Measurements from ENCODE around the gene KIR3DL3. TPM values are rescaled to one million over a fixed set of nuclear protein-coding genes. Genes with fewer than 3 reads are reported as not detected.
"Not testable (repeated sequence)": the region's sequence is repeated elsewhere in the genome, so short reads cannot be mapped to it uniquely, and the experiment has no call there.

Gene KIR3DL3
- total RNA-seq, 1 donor from 2014 or later: not detected

DNA sequence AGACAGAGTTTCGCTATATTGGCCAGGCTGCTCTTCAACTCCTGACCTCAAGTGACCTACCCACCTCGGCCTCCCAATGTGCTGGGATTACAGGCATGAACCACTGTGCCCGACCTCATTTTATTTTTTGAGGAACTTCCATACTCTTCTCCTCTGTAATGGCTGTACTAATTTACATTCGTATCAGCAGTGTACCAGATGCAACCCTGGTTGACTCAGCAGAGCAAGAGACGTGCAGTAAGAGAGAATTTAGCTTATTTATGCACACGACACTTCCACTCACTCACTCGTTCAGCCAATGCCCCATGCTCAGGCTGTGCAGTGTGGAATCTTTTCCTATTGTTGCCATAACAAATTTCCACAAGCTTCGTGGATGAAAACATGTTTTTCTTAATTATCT, 6.9 kb downstream of the KIR3DL3 start:
- DNase-seq: no peak

DNA sequence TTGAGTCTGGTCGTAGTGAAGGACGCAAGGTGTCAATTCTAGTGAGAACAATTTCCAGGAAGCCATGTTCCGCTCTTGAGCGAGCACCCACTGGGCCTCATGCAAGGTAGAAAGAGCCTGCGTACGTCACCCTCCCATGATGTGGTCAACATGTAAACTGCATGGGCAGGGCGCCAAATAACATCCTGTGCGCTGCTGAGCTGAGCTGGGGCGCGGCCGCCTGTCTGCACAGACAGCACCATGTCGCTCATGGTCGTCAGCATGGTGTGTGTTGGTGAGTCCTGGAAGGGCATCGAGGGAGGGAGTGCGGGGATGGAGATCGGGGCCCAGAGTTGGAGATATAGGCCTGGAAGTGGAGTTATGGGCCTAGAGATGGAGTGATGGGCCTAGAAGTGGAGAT, 14.1 kb downstream of the KIR3DL3 start, which contains the start of gene KIR2DL3:
Gene KIR2DL3, plus strand, starts transcription at position 208 of the 400 bp plus-strand sequence. Its CDS starts 33 bp downstream, at position 241.
- DNase-seq: not testable (repeated sequence)

DNA sequence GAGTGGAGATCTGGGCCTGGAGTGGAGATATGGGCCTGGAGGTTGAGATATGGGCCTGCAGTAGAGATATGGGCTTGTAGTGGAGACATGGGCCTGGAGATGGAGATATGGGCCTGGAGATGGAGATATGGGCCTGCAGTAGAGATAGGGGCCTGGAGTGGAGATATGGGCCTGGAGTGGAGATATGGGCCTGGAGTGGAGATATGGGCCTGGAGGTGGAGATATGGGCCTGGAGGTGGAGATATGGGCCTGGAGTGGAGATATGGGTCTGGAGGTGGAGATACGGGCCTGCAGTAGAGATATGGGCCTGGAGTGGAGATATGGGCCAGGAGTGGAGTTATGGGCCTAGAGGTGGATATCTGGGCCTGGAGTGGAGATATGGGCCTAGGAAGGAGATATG, 14.5 kb downstream of the KIR3DL3 start:
- DNase-seq: no peak

DNA sequence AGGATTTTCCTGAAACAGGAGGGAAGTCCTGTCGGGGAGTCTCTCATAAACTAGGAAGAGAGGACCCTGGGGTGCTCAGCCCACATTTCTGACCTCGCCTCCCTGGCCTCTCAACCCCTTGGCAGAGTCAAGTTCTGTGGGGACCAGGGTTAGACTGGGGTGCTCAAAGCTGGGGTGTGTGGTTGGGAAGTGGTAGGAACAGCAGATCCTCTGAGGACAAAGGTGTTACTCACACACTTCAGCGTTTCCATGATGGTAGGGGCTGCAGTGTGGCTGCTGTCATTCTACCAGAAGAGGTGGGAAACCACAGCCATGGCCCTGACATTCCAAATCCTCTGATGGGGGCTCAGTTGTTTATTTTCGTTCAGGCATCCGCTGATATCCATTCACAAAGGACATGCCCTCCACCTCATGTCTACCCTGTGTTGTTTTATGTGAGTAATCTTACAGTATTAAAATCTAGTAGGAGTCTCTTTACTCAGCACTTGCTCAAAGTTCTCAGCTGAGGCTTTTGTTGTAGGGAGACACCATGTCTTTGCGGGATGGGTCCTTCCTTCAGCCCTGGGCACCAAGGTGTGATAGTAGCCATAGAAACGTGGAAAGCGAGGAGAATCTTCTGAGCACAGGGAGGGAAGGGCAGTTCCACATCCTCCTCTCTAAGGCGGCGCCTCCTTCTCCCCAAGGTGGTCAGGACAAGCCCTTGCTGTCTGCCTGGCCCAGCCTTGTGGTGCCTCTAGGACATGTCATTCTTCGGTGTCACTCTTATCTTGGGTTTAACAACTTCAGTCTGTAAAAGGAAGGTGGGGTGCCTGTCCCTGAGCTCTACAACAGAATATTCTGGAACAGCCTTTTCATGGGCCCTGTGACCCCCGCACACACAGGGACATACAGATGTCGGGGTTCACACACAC, 15.6 kb downstream of the KIR3DL3 start:
- no peak for DNase-seq

DNA sequence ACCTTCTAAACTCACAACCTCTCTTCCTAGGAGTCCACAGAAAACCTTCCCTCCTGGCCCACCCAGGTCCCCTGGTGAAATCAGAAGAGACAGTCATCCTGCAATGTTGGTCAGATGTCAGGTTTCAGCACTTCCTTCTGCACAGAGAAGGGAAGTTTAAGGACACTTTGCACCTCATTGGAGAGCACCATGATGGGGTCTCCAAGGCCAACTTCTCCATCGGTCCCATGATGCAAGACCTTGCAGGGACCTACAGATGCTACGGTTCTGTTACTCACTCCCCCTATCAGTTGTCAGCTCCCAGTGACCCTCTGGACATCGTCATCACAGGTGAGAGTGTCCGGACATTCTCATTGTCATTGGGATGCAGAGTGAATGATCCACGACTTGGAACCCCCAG, 17.7 kb downstream of the KIR3DL3 start:
- DNase-seq: not testable (repeated sequence)

DNA sequence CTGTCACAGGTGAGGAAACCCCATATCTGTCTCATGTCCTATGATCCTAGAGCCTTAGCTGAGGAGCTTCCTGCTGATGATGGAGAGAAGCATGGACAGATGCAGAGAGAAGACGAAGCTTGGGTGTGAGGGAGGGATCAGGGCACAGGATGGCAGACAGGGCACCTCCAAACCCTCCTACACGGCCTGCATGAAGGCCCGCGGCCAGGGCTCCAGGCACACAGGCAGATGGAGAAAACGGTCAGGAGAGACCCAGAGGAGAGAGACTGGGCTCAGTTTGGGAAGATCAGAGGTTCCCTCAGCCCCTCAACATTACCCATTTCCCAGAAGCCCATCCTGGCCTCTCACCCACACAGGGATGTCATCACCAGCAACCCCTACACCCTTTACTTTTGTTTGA, 19.8 kb downstream of the KIR3DL3 start:
- not testable (repeated sequence) for DNase-seq

DNA sequence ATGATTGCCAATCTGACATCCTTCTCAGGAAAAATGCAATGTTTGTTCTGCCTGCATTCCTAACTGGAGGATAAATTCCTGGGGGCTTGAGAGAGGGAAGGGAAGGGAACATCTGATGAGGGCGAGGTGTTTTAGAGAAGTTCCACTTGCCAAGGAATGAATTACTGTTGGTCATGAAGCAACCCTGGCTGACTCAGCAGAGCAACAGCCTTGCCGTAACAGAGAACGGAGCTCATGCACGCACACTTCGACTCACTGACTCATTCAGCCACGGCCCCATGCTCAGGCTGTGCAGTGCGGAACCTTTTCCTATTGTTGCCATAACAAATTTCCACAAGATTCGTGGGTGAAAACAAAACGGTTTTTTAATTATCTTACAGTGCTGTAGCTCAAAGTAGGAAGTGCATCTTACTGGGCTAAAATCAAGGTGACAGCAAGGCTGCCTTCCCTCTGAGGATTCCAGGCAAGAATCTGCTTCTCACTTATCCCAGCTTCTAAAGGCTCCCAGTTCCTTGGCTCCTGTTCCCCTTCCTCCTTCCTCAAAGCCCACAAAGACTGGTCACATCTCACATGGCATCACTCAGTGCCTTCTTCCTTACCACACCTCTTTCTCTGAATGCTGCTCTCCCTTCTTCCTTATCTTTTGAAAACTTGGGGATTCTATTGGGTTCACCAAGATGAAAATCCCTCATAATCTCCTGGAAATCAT, 23.5 kb downstream of the KIR3DL3 start:
- DNase-seq: not testable (repeated sequence)

DNA sequence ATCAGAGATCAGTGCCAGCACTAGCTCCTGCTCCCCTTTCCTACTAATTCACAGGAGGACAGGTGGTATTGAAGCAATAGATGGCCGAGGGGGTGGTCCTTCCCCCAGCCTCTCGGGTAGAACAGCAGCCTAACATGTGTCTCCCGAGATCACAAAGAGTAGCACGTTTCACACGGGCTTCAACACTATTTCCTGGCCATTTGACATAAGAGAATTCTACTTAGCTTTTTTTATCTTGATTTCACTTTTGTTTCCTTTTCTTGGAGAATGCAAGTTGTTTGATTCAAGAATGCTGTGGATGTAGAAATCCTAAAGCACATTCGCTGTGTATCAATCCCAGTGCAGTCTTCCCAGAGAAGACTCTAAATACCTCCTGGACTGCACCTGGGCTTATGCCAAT, 26.0 kb downstream of the KIR3DL3 start:
- DNase-seq: not testable (repeated sequence)

DNA sequence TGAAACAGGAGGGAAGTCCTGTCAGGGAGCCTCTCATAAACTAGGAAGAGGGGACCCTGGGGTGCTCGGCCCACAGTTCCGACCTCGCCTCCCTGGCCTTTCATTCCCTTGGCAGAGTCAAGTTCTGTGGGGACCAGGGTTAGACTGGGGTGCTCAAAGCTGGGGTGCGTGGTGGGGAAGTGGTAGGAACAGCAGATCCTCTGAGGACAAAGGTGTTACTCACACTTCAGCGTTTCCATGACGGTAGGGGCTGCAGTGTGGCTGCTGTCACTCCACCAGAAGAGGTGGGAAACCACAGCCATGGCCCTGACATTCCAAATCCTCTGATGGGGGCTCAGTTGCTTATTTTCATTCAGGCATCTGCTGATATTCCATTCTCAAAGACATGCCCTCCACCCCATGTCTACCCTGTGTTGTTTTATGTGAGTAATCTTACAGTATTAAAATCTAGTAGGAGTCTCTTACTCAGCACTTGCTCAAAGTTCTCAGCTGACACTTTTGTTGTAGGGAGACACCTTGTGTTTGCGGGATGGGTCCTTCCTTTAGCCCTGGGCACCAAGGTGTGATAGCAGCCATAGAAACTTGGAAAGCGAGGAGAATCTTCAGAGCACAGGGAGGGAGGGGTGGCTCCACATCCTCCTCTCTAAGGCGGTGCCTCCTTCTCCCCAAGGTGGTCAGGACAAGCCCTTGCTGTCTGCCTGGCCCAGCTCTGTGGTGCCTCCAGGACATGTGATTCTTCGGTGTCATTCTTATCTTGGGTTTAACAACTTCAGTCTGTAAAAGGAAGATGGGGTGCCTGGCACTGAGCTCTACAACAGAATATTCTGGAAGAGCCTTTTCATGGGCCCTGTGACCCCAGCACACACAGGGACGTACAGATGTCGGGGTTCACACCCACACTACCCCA, 32.2 kb downstream of the KIR3DL3 start:
- DNase-seq: not testable (repeated sequence)

DNA sequence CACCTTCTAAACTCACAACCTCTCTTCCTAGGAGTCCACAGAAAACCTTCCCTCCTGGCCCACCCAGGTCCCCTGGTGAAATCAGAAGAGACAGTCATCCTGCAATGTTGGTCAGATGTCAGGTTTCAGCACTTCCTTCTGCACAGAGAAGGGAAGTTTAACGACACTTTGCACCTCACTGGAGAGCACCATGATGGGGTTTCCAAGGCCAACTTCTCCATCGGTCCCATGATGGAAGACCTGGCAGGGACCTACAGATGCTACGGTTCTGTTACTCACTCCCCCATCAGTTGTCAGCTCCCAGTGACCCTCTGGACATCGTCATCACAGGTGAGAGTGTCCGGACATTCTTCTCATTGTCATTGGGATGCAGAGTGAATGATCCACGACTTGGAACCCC, 34.3 kb downstream of the KIR3DL3 start:
- not testable (repeated sequence) for DNase-seq

DNA sequence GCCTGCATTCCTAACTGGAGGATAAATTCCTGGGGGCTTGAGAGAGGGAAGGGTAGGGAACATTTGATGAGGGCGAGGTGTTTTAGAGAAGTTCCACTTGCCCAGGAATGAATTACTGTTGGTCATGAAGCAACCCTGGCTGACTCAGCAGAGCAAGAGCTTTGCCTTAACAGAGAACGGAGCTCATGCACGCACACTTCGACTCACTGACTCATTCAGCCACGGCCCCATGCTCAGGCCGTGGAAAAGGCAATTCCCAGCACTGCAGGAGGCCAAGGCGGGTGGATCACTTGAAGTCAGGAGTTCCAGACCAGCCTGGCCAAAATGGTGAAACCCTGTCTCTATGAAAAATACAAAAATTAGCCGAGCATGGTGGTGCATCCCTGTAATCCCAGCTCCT, 40.0 kb downstream of the KIR3DL3 start:
- not testable (repeated sequence) for DNase-seq

DNA sequence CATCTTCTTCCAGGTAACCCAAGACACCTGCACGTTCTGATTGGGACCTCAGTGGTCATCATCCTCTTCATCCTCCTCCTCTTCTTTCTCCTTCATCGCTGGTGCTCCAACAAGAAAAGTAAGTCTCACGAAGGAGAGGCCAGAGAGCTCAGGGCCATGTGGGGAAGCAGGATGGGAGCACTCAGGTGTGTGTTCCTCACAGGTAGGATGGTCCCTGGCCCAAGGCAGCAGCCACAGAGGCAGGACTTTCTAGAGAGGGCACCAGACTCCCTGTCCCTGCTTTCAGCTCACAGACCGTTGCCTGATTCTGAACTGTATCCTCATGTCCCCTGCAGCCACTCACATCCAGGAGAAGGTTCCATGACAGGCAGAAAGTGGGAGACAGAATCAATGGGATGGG, 42.2 kb downstream of the KIR3DL3 start:
- DNase-seq: not testable (repeated sequence)

DNA sequence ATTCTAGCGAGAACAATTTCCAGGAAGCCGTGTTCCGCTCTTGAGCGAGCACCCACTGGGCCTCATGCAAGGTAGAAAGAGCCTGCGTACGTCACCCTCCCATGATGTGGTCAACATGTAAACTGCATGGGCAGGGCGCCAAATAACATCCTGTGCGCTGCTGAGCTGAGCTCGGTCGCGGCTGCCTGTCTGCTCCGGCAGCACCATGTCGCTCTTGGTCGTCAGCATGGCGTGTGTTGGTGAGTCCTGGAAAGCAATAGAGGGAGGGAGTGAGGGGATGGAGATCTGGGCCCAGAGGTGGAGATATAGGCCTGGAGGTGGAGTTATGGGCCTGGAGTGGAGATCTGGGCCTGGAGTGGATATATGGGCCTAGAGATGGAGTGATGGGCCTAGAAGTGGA, 45.4 kb downstream of the KIR3DL3 start, which contains the start of gene KIR2DL1:
Gene KIR2DL1, plus strand, starts transcription at position 148 of the 400 bp plus-strand sequence. Its CDS starts 58 bp downstream, at position 206.
- not testable (repeated sequence) for DNase-seq

DNA sequence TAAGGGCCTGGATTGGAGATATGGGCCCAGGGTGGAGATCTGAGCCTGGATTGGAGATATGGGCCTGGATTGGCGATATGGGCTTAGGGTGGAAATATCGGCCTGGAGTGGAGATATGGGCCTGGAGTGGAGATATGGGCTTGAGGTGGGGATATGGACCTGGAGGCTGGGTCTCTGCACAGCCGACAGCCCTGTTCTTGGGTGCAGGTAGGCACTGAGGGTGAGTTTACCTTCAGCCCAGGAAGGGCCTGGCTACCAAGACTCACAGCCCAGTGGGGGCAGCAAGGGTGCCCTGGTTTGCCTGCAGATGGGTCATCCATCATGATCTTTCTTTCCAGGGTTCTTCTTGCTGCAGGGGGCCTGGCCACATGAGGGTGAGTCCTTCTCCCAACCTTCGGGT, 46.3 kb downstream of the KIR3DL3 start:
- DNase-seq: not testable (repeated sequence)

DNA sequence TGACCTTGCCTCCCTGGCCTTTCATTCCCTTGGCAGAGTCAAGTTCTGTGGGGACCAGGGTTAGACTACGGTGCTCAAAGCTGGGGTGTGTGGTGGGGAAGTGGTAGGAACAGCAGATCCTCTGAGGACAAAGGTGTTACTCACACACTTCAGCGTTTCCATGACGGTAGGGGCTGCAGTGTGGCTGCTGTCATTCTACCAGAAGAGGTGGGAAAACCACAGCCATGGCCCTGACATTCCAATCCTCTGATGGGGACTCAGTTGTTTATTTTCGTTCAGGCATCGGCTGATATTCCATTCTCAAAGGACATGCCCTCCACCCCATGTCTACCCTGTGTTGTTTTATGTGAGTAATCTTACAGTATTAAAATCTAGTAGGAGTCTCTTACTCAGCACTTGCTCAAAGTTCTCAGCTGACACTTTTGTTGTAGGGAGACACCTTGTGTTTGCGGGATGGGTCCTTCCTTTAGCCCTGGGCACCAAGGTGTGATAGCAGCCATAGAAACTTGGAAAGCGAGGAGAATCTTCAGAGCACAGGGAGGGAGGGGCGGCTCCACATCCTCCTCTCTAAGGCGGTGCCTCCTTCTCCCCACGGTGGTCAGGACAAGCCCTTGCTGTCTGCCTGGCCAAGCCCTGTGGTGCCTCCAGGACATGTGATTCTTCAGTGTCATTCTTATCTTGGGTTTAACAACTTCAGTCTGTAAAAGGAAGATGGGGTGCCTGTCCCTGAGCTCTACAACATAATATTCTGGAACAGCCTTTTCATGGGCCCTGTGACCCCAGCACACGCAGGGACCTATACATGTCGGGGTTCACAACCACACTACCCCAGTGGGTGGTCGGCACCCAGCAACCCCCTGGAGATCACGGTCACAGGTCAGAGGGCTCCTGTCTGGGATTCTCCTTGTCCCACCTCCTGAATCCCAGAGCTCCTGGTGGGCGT, 47.0 kb downstream of the KIR3DL3 start:
- DNase-seq: not testable (repeated sequence)

DNA sequence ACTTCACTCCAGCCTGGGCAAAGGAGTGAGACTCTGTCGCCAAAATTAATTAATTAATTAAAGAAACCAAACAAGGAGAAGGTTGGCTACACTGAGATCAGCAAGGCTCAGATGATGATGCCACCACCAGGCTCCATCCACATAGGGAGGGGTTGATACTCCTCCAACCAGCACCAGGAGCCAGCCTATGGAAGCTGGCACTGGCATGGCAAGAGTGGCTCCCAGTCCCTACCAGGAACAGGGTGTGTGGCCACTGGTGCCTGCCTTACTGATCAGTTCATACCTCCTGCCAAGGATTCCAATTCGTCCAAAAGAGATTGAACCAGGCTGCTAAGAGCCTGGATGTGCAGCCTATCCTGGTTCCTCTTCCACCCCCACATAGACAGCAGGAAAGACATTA, 48.4 kb downstream of the KIR3DL3 start:
- DNase-seq: not testable (repeated sequence)

DNA sequence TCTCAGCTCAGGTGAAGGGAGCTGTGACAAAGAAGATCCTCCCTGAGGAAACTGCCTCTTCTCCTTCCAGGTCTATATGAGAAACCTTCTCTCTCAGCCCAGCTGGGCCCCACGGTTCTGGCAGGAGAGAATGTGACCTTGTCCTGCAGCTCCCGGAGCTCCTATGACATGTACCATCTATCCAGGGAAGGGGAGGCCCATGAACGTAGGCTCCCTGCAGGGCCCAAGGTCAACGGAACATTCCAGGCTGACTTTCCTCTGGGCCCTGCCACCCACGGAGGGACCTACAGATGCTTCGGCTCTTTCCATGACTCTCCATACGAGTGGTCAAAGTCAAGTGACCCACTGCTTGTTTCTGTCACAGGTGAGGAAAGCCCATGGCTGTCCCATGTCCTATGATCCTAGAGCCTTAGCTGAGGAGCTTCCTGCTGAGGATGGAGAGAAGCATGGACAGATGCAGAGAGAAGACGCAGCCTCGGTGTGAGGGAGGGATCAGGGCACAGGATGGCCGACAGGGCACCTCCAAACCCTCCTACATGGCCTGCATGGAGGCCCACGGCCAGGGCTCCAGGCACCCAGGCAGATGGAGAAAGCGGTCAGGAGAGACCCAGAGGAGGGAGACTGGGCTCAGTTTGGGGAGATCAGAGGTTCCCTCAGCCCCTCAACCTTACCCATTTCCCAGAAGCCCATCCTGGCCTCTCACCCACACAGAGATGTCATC, 51.0 kb downstream of the KIR3DL3 start:
- DNase-seq: not testable (repeated sequence)

DNA sequence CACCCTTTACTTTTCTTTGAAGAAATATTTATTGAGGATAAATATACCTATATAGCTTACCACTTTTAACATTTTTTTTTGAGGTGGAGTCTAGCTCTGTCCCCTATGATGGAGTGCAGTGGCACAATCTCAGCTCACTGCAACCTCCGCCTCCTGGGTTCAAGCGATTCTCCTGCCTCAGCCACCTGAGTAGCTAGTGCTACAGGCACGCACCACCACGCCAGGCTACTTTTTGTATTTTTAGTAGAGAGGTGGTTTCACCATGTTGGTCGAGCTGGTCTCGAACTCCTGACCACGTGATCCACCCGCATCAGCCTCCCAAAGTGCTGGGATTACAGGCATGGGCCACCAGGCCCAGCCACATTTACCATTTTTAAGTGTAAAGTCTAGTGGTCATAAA, 51.6 kb downstream of the KIR3DL3 start:
- DNase-seq: not testable (repeated sequence)

DNA sequence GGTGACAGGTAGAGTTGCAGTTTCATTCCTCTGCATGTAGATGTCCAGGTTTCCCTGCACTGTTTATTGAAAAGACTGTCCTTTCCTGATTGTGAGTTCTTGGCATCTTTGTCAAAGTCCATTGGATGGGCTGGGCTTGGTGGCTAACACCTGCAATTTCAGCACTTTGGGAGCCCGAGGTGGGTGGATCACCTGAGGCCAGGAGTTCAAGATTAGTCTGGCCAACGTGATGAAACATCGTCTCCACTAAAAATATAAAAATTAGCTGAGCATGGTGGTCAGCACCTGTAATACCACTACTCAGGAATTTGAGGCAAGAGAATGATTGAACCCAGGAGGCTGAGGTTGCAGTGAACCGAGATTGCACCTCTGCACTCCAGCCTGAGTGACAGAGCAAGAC, 53.6 kb downstream of the KIR3DL3 start:
- not testable (repeated sequence) for DNase-seq

DNA sequence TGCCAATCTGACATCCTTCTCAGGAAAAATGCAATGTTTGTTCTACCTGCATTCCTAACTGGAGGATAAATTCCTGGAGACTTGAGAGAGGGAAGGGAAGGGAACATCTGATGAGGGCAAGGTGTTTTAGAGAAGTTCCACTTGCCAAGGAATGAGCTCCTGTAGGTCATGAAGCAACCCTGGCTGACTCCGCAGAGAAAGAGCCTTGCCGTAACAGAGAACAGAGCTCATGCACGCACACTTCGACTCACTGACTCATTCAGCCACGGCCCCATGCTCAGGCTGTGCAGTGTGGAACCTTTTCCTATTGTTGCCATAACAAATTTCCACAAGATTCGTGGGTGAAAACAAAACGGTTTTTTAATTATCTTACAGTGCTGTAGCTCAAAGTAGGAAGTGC, 54.7 kb downstream of the KIR3DL3 start:
- not testable (repeated sequence) for DNase-seq
